Lung microvascular endothelial cell (primary cell): ENCODE measurements around the gene TSPAN12. TPM values are rescaled to one million over a fixed set of nuclear protein-coding genes. Genes with fewer than 3 reads are reported as not detected.
"Not testable (repeated sequence)": the region's sequence is repeated elsewhere in the genome, so short reads cannot be mapped to it uniquely, and the experiment has no call there.

Experiments
- DNase-seq, 2 donors: peaks; one replicate each; pipeline versions ENCODE4 v3.0.0 to v3.0.0-alpha.2; 2010; ENCODE audit warnings: low read depth in 2 of 2
- total RNA-seq: library from RNA; depleted of rRNA; stranded (reverse); fragments of >200 nt; gene quantifications from 2 replicates; pipeline ENCODE4 v1.2.1, GENCODE V29; 2014

TSPAN12 gene
- total RNA-seq, 1 donor from 2014 or later = 148 TPM

- DNase-seq = peak in 1 of 2 donors; percentile 52
These were observed 51.3 kb downstream of the TSPAN12 start for GRCh38 chr7:120806669-120807068.

GRCh38 chr7:120805636-120806388 is 52.1 kb downstream of the TSPAN12 start:
- peak; percentile 64 to 86 for DNase-seq

DNA sequence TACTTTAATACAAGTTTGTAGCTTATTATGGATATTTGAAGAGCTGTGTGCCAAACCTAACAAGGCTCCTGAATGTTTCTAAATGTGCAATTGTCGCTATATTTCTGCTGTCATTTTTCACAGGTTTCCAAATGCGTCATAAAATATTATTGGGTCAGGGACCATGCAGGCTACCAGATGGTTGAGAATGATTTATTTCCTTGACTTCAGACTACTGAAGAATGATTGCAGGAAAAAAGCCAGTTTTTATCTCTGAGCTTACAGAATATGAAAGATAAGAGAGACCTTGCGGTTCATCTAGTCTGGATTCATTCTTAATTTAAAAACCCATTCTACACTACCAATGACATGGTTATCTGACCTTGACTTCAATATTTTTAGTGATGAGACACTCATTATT is 55.2 kb downstream of the TSPAN12 start:
- peak in 1 of 2 donors; percentile 11 for DNase-seq

- no peak for DNase-seq
These were observed 58.0 kb downstream of the TSPAN12 start for GRCh38 chr7:120799813-120800475.

- DNase-seq = no peak
These were observed 58.8 kb downstream of the TSPAN12 start for GRCh38 chr7:120799147-120799546.

GRCh38 chr7:120797026-120797645 is 60.8 kb downstream of the TSPAN12 start:
- no peak for DNase-seq

DNA sequence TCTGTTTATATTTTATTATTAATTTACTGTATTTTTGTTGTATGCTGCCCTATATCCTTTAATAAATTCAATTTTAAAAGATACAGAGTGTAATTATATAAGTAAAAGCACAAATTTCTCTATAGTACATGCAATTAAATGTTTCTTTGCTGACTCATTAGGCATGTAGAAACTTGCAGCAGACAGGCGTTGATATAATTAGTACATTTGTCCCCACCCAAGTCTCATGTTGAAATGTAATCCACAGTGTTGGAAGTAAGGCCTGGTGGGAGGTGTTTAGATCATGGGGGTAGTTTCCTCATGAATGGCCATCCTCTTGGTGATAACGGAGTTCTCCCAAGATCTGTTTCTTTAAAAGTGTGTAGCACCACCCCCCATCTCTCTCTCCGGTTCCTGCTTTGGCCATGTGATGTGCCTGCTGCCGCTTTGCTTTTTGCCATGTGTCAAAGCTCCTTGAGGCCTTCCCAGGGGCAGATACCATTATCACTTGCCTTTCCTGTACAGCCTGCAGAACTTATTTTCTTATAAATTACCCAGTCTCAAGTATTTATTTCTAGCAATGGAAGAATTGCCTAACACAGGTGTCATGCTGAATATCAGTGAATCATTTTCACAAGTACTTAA is 63.7 kb downstream of the TSPAN12 start:
- no peak for DNase-seq

- no peak for DNase-seq
These were observed 64.6 kb downstream of the TSPAN12 start for GRCh38 chr7:120793213-120793936.

GRCh38 chr7:120792861-120793130 is 65.1 kb downstream of the TSPAN12 start:
- DNase-seq = no peak

DNA sequence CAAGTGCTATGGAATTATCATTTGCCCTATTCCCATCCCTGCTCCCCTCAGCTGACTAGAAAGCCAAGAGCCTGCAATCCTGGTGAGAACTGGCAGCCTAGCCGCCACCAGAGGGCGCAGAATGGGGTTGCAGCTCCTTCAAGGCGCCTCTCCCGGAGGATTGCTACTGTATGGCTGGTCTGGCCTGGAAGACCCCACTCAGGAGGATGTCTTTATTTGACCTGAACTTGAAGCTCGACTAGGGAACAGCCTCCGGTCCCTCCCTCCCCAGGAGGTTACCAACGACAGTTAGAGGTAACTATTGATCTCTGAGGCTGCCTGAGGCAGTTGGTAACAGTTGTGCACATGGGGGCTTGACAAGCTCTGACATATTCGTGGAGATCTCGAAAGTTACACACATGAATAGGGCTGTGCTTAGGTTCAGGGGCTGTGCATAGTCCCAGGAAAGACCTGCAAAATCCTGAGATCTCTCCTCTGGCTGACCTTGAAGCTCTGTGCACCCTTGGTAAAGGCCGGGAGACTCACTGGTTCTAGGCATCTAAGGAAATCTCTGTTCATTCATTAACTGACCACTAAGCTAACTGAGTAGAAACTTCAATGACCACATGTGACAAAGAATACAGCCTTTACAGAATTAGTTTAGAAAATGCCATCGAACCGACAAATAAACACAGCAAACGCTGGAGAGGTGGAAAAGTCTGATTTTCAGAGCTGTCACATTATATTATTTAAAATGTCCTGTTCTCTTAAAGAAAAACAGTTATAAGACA is 65.7 kb downstream of the TSPAN12 start:
- peak; percentile 77 to 79 for DNase-seq

- DNase-seq = no peak
These were observed 72.8 kb downstream of the TSPAN12 start for GRCh38 chr7:120785095-120785494.

DNA sequence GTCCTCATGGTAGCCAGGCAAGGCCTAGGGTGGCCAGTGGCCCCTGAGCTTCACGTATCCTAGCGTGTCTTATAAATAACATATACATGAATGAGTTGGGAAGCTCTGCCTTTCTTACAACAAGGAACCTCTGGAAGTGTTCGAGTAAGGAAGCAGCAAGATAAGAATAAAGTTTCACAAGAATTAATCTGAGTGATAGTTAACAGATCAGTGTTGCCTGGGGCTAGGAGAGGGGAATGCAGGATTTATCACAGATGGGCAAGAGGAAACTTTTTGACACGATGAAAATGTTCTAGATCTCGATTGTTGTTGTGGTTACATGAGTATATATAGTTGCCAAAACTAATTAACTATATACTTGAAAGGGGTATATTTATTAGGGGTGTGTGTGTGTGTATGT is 74.2 kb downstream of the TSPAN12 start:
- DNase-seq = no peak

DNA sequence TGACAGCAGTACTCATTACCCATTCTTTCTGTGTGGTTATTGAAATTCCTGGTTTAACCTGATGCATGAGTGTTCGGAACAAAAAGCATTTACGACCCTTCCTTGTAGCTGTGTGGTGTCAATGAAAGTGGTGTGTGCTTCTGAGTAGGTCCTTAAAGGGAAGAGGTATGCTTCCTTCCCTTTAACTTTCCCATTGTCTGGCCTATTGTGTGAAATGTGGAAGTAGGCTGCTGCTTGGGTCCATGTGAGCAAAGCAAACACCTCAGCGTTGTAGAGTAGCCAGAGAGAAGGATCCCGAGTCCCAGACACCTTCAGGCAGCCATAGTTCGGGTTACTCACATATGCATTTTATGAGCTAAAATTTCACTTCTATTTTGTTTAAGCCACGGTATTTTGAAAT is 74.7 kb downstream of the TSPAN12 start:
- DNase-seq = no peak

GRCh38 chr7:120781924-120782323 is 76.0 kb downstream of the TSPAN12 start:
- DNase-seq = not testable (repeated sequence)

- DNase-seq = no peak
These were observed 77.0 kb downstream of the TSPAN12 start for GRCh38 chr7:120780938-120781337.

GRCh38 chr7:120780451-120780850 is 77.5 kb downstream of the TSPAN12 start:
- not testable (repeated sequence) for DNase-seq

- DNase-seq = not testable (repeated sequence)
These were observed 78.9 kb downstream of the TSPAN12 start for GRCh38 chr7:120779078-120779477.

DNA sequence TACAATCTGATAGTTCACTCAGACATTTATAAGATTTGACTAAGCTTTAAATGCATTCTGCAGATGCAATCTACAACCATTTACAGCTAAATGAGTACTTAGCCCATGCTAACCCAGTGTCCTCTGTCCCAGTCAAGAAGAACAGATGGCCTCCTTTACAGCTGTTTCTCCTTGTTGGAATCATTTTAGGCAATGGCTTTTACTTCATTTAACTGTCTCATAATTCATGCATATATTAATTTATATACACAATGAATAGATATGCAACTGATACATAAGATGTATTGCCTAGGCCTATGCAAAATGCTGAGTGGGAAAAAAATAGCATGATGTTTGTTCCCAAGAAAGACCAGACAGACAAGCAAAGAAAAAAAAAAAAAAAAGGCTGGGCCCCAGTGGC is 82.2 kb downstream of the TSPAN12 start:
- DNase-seq = no peak

- no peak for DNase-seq
These were observed 83.5 kb downstream of the TSPAN12 start for GRCh38 chr7:120774481-120774880.

GRCh38 chr7:120770206-120770605 is 87.7 kb downstream of the TSPAN12 start:
- no peak for DNase-seq

- no peak for DNase-seq
These were observed 97.1 kb downstream of the TSPAN12 start for GRCh38 chr7:120760851-120761250.
